ENCODE measurements around the gene HS3ST6.

Gene HS3ST6

GRCh38 chr16:1909561-1910231 lies 8.5 kb downstream of the HS3ST6 start:
- in situ Hi-C loops (cut with MboI; ENCODE audit: low pct_unique_long_range_greater_than_20kb, low sequenced_read_pairs, unreplicated experiment), result no loop called here
- TF ChIP-seq CTCF (IDR thresholded peaks at IDR 0.05; ENCODE audit: extremely low read depth, insufficient read depth, missing control alignments), result no peak
- no peak for DNase-seq (ENCODE audit: low spot score)

- no peak for TF ChIP-seq CTCF (IDR thresholded peaks at IDR 0.05; ENCODE audit: extremely low read depth, insufficient read depth, missing control alignments)
- in situ Hi-C loops (cut with MboI; ENCODE audit: low pct_unique_long_range_greater_than_20kb, low sequenced_read_pairs, unreplicated experiment), result no loop called here
- no peak for DNase-seq (ENCODE audit: low spot score)
These were observed 9.2 kb downstream of the HS3ST6 start for GRCh38 chr16:1908983-1909382.

GRCh38 chr16:1908184-1908583 lies 10.0 kb downstream of the HS3ST6 start:
- TF ChIP-seq CTCF (IDR thresholded peaks at IDR 0.05; ENCODE audit: extremely low read depth, insufficient read depth, missing control alignments), result no peak
- no peak for DNase-seq (ENCODE audit: low spot score)
- in situ Hi-C loops (cut with MboI; ENCODE audit: low pct_unique_long_range_greater_than_20kb, low sequenced_read_pairs, unreplicated experiment), result no loop called here

GRCh38 chr16:1907226-1907860 lies 10.9 kb downstream of the HS3ST6 start:
- no peak for DNase-seq (ENCODE audit: low spot score)
- TF ChIP-seq CTCF (IDR thresholded peaks at IDR 0.05; ENCODE audit: extremely low read depth, insufficient read depth, missing control alignments), result no peak
- in situ Hi-C loops (cut with MboI; ENCODE audit: low pct_unique_long_range_greater_than_20kb, low sequenced_read_pairs, unreplicated experiment), result no loop called here

GRCh38 chr16:1906846-1907165 lies 11.4 kb downstream of the HS3ST6 start:
- DNase-seq (ENCODE audit: low spot score), result no peak
- no peak for TF ChIP-seq CTCF (IDR thresholded peaks at IDR 0.05; ENCODE audit: extremely low read depth, insufficient read depth, missing control alignments)
- in situ Hi-C loops (cut with MboI; ENCODE audit: low pct_unique_long_range_greater_than_20kb, low sequenced_read_pairs, unreplicated experiment), result no loop called here

- no peak for DNase-seq (ENCODE audit: low spot score)
- TF ChIP-seq CTCF (IDR thresholded peaks at IDR 0.05; ENCODE audit: extremely low read depth, insufficient read depth, missing control alignments), result no peak
- in situ Hi-C loops (cut with MboI; ENCODE audit: low pct_unique_long_range_greater_than_20kb, low sequenced_read_pairs, unreplicated experiment), result no loop called here
These were observed 12.0 kb downstream of the HS3ST6 start for GRCh38 chr16:1906055-1906845.
